Cardiac muscle cell (in vitro differentiated cells and primary cell): ENCODE measurements around the gene FAM83B. TPM values are rescaled to one million over a fixed set of nuclear protein-coding genes. Genes with fewer than 3 reads are reported as not detected.
A peak's percentile ranks its signal among the peaks of the same experiment; 100 is the strongest.

Experiments
- DNase-seq, 2 donors: peaks; one replicate each; pipeline versions ENCODE4 v3.0.0 to v3.0.0-alpha.2; 2010 to 2017; ENCODE audit warnings: low read depth in 1 of 2, low spot score in 1 of 2
- H3K27ac ChIP-seq: fragments of 200-600 bp; sonication (generic); 2 replicates; pipeline ENCODE4 v1.5.1; 2016
- H3K27me3 ChIP-seq: fragments of 200-600 bp; sonication (generic); 2 replicates; pipeline ENCODE4 v1.6.0; 2016; ENCODE audit warnings: control low read depth
- H3K36me3 ChIP-seq: fragments of 200-600 bp; sonication (generic); 2 replicates; pipeline ENCODE4 v1.5.1; 2016; ENCODE audit warnings: control low read depth
- H3K4me1 ChIP-seq: fragments of 200-600 bp; sonication (generic); 2 replicates; pipeline ENCODE4 v1.8.1; 2017; ENCODE audit warnings: low read depth, mild to moderate bottlenecking, mixed run types
- H3K4me3 ChIP-seq: fragments of 200-600 bp; sonication (generic); 2 replicates; pipeline ENCODE4 v1.5.1; 2016; ENCODE audit warnings: mild to moderate bottlenecking
- H3K9me3 ChIP-seq: fragments of 200-600 bp; sonication (generic); 2 replicates; pipeline ENCODE4 v1.5.1; 2017; ENCODE audit warnings: low read depth, mild to moderate bottlenecking, control low read depth
- CTCF ChIP-seq: IDR thresholded peaks from 2 replicates; pipeline ENCODE4 v1.5.1; 2012; ENCODE audit warnings: low read depth, mild to moderate bottlenecking, low read length
- polyA plus RNA-seq: library from polyadenylated mRNA; unstranded; fragments of >200 nt; fragmentation: Nextera tagmentation; extraction: Ambion mirVana; gene quantifications from 2 replicates; pipeline ENCODE4 v1.2.1, GENCODE V29; 2016
- total RNA-seq: library from RNA; depleted of rRNA; stranded (reverse); fragments of >200 nt; gene quantifications from 2 replicates; pipeline ENCODE4 v1.2.3, GENCODE V29; 2016

FAM83B gene
- total and polyA plus RNA-seq, 2 experiments from 2014 or later = 0.06 TPM; not detected in 1

- Histone ChIP-seq H3K36me3 (no peaks in the 10 kb centered on the region), H3K27ac (no peak overlapping the region), H3K9me3 (no peaks in the 10 kb centered on the region), H3K4me3 (no peak overlapping the region), H3K4me1 (no peaks in the 10 kb centered on the region), H3K27me3 (peaks cover 47% of the 10 kb centered on the region)
- TF ChIP-seq CTCF = no peak
- peak in 1 of 2 donors; percentile 21 for DNase-seq
Observed at GRCh38 chr6:54847799-54848597, 1.4 kb downstream of the FAM83B start.

GRCh38 chr6:54850114-54850513 is 3.5 kb downstream of the FAM83B start:
- TF ChIP-seq CTCF = no peak
- H3K27ac ChIP-seq = no peak overlapping the region
- H3K9me3 ChIP-seq = no peaks in the 10 kb centered on the region
- H3K4me3 ChIP-seq = no peak overlapping the region
- H3K4me1 ChIP-seq = no peaks in the 10 kb centered on the region
- H3K27me3 ChIP-seq = peaks cover 37% of the 10 kb centered on the region
- no peak for DNase-seq
- no peaks in the 10 kb centered on the region for H3K36me3 ChIP-seq

- no peak for TF ChIP-seq CTCF
- no peaks in the 10 kb centered on the region for H3K36me3 ChIP-seq
- no peaks in the 10 kb centered on the region for H3K4me1 ChIP-seq
- H3K9me3 ChIP-seq = no peaks in the 10 kb centered on the region
- H3K27me3 ChIP-seq = no peaks in the 10 kb centered on the region
- no peak overlapping the region for H3K4me3 ChIP-seq
- no peak for DNase-seq
- no peak overlapping the region for H3K27ac ChIP-seq
Observed at GRCh38 chr6:54856129-54856528, 9.6 kb downstream of the FAM83B start.

GRCh38 chr6:54860132-54860531 is 13.6 kb downstream of the FAM83B start:
- no peaks in the 10 kb centered on the region for H3K27me3 ChIP-seq
- H3K36me3 ChIP-seq = no peaks in the 10 kb centered on the region
- H3K4me3 ChIP-seq = no peak overlapping the region
- no peak overlapping the region for H3K27ac ChIP-seq
- TF ChIP-seq CTCF = no peak
- no peaks in the 10 kb centered on the region for H3K9me3 ChIP-seq
- no peak for DNase-seq
- peaks cover 7% of the 10 kb centered on the region for H3K4me1 ChIP-seq

- peak in 1 of 2 donors; percentile 50 for DNase-seq
- Histone ChIP-seq H3K4me3 (no peak overlapping the region), H3K4me1 (peaks cover 12% of the 10 kb centered on the region), H3K27me3 (no peaks in the 10 kb centered on the region), H3K27ac (no peak overlapping the region), H3K36me3 (no peaks in the 10 kb centered on the region), H3K9me3 (no peaks in the 10 kb centered on the region)
- TF ChIP-seq CTCF = no peak
Observed at GRCh38 chr6:54860739-54861138, 14.2 kb downstream of the FAM83B start.
